Peyer's patch (tissue), 4 donors: ENCODE results near the gene ARHGEF16. TPM values are rescaled to one million over a fixed set of nuclear protein-coding genes. Genes with fewer than 3 reads are reported as not detected.

Experiments
- DNase-seq, 3 donors: peaks; one replicate each; pipeline ENCODE4 v3.0.0-alpha.2; 2017 to 2019
- H3K27ac ChIP-seq, 4 donors: fragments of 200-600 bp; sonication (generic); one replicate each; pipeline ENCODE4 v1.5.1; 2016 to 2019
- H3K27me3 ChIP-seq, 2 donors: fragments of 200-600 bp; sonication (generic); one replicate each; pipeline ENCODE4 v1.5.1; 2019
- H3K36me3 ChIP-seq, 3 donors: fragments of 200-600 bp; sonication (generic); one replicate each; pipeline ENCODE4 v1.5.1; 2016 to 2019
- H3K4me1 ChIP-seq, 4 donors: fragments of 200-600 bp; sonication (generic); one replicate each; pipeline ENCODE4 v1.5.1; 2016 to 2019
- H3K4me3 ChIP-seq, 4 donors: fragments of 200-600 bp; sonication (generic); 1 replicate in 3 of 4; 2 replicates in 1 of 4; pipeline ENCODE4 v1.5.1; 2016 to 2019; ENCODE audit warnings: mild to moderate bottlenecking in 1 of 4
- H3K9me3 ChIP-seq, 4 donors: fragments of 200-600 bp; sonication (generic); one replicate each; pipeline ENCODE4 v1.5.1; 2016 to 2019; ENCODE audit warnings: mild to moderate bottlenecking in 1 of 4
- CTCF ChIP-seq, 6 experiments: fragments of 450-650 bp in 4 of 6; fragments of 200-600 bp in 2 of 6; sonication (generic) in 1 of 6; IDR thresholded peaks; one replicate each; pipeline ENCODE4 v1.5.1; 2017 to 2019; ENCODE audit warnings: antibody characterized with exemption in 6 of 6, mild to moderate bottlenecking in 3 of 6, moderate library complexity in 1 of 6
- POLR2A ChIP-seq, 2 donors: fragments of 450-650 bp; IDR thresholded peaks; one replicate each; pipeline ENCODE4 v1.5.1; 2017; ENCODE audit warnings: antibody characterized with exemption in 2 of 2, mild to moderate bottlenecking in 2 of 2, moderate library complexity in 2 of 2
- total RNA-seq, 4 donors: library from RNA; depleted of rRNA; stranded (reverse); fragments of >200 nt; gene quantifications; one replicate each; pipeline ENCODE4 v1.1.0, GENCODE V29; 2016

The ARHGEF16 gene
- total RNA-seq, 4 donors from 2014 or later = 43.7 to 225 (median 182) TPM

GRCh38 chr1:3467096-3468036 is 12.9 kb downstream of the ARHGEF16 start:
- H3K9me3 ChIP-seq = no peaks in the 10 kb centered on the region
- no peak overlapping the region for H3K27ac ChIP-seq
- no peaks in the 10 kb centered on the region for H3K27me3 ChIP-seq
- H3K36me3 ChIP-seq = peaks cover 0 to 62% (median 0%) of the 10 kb centered on the region in 3 donors
- no peak overlapping the region for H3K4me3 ChIP-seq
- no peak for DNase-seq
- peaks cover 0 to 11% (median 0%) of the 10 kb centered on the region in 4 donors for H3K4me1 ChIP-seq
- TF ChIP-seq POLR2A (IDR thresholded peaks at IDR 0.05) = no peak

GRCh38 chr1:3468236-3469103 is 14.0 kb downstream of the ARHGEF16 start:
- Histone ChIP-seq H3K9me3 (no peaks in the 10 kb centered on the region), H3K4me1 (peaks cover 0 to 11% (median 0%) of the 10 kb centered on the region in 4 donors), H3K36me3 (peaks cover 0 to 58% (median 0%) of the 10 kb centered on the region in 3 donors), H3K4me3 (no peak overlapping the region), H3K27ac (no peak overlapping the region), H3K27me3 (no peaks in the 10 kb centered on the region)
- TF ChIP-seq CTCF (IDR thresholded peaks at IDR 0.05) (no peak), POLR2A (IDR thresholded peaks at IDR 0.05) (no peak)
- no peak for DNase-seq

GRCh38 chr1:3469104-3469848 is 14.8 kb downstream of the ARHGEF16 start:
- TF ChIP-seq POLR2A (IDR thresholded peaks at IDR 0.05) (no peak), CTCF (IDR thresholded peaks at IDR 0.05) (no peak)
- no peak for DNase-seq
- Histone ChIP-seq H3K36me3 (peaks cover 0 to 57% (median 0%) of the 10 kb centered on the region in 3 donors), H3K27ac (no peak overlapping the region), H3K4me3 (no peak overlapping the region), H3K27me3 (no peaks in the 10 kb centered on the region), H3K9me3 (no peaks in the 10 kb centered on the region), H3K4me1 (peaks cover 0 to 11% (median 0%) of the 10 kb centered on the region in 4 donors)

- peaks cover 0 to 11% (median 0%) of the 10 kb centered on the region in 4 donors for H3K4me1 ChIP-seq
- H3K9me3 ChIP-seq = no peaks in the 10 kb centered on the region
- H3K4me3 ChIP-seq = no peak overlapping the region
- no peak for DNase-seq
- TF ChIP-seq POLR2A (IDR thresholded peaks at IDR 0.05) (no peak), CTCF (IDR thresholded peaks at IDR 0.05) (no peak)
- no peaks in the 10 kb centered on the region for H3K27me3 ChIP-seq
- H3K27ac ChIP-seq = no peak overlapping the region
- H3K36me3 ChIP-seq = peaks cover 0 to 51% (median 0%) of the 10 kb centered on the region in 3 donors
Measured at GRCh38 chr1:3469849-3470649, 15.6 kb downstream of the ARHGEF16 start.

GRCh38 chr1:3470650-3471355 is 16.3 kb downstream of the ARHGEF16 start:
- H3K9me3 ChIP-seq = no peaks in the 10 kb centered on the region
- H3K27me3 ChIP-seq = no peaks in the 10 kb centered on the region
- no peak overlapping the region for H3K4me3 ChIP-seq
- H3K4me1 ChIP-seq = peaks cover 0 to 11% (median 0%) of the 10 kb centered on the region in 4 donors
- H3K36me3 ChIP-seq = peaks cover 0 to 45% (median 0%) of the 10 kb centered on the region in 3 donors
- DNase-seq = peak in 1 of 3 donors; percentile 46
- no peak overlapping the region for H3K27ac ChIP-seq
- no peak for TF ChIP-seq POLR2A (IDR thresholded peaks at IDR 0.05)
- TF ChIP-seq CTCF (IDR thresholded peaks at IDR 0.05) = no peak
